KMS-11 (cell line): ENCODE results near the gene CDKL5.

ENCODE experiments used
- H2AFZ ChIP-seq: fragments of 200-600 bp; sonication (generic); 2 replicates; pipeline ENCODE4 v1.6.1; 2016; ENCODE audit warnings: antibody characterized with exemption, mixed run types, low read depth
- H3K27ac ChIP-seq: fragments of 200-600 bp; sonication (generic); 2 replicates; pipeline ENCODE4 v1.6.1; 2016; ENCODE audit warnings: mild to moderate bottlenecking, mixed run types
- H3K27me3 ChIP-seq: fragments of 200-600 bp; sonication (generic); 2 replicates; pipeline ENCODE4 v1.6.1; 2017; ENCODE audit warnings: mild to moderate bottlenecking, low read depth, mixed run types, moderate library complexity; ENCODE audit not compliant: insufficient read depth
- H3K36me3 ChIP-seq: fragments of 200-600 bp; sonication (generic); 2 replicates; pipeline ENCODE4 v1.6.1; 2017; ENCODE audit warnings: mild to moderate bottlenecking, mixed run types; ENCODE audit not compliant: insufficient read depth
- H3K4me1 ChIP-seq: fragments of 200-600 bp; sonication (generic); 2 replicates; pipeline ENCODE4 v1.6.1; 2016; ENCODE audit warnings: mild to moderate bottlenecking, low read depth, mixed run types; ENCODE audit not compliant: poor library complexity, severe bottlenecking
- H3K4me2 ChIP-seq: fragments of 200-600 bp; sonication (generic); 2 replicates; pipeline ENCODE4 v1.7.0; 2016; ENCODE audit warnings: mild to moderate bottlenecking, mixed run types
- H3K4me3 ChIP-seq: fragments of 200-600 bp; sonication (generic); IDR thresholded peaks from 2 replicates; pipeline ENCODE4 v1.6.1; 2017; ENCODE audit warnings: low read depth, low read length, mixed read lengths; ENCODE audit not compliant: insufficient read depth
- H3K79me2 ChIP-seq: fragments of 200-600 bp; sonication (generic); 2 replicates; pipeline ENCODE4 v1.6.1; 2016; ENCODE audit warnings: low read depth, mixed run types; ENCODE audit not compliant: insufficient read depth
- H3K9ac ChIP-seq: fragments of 200-600 bp; sonication (generic); 2 replicates; pipeline ENCODE4 v1.6.1; 2016; ENCODE audit warnings: mild to moderate bottlenecking, mixed run types
- H4K20me1 ChIP-seq: fragments of 200-600 bp; sonication (generic); 2 replicates; pipeline ENCODE4 v1.6.1; 2016; ENCODE audit warnings: mild to moderate bottlenecking, mixed run types; ENCODE audit not compliant: insufficient read depth
- TF ChIP-seq, protein P1 (sequence below): fragments of 200-600 bp; sonication (generic); conservative IDR thresholded peaks from 2 replicates; pipeline ENCODE4 v1.6.1; 2017; ENCODE audit warnings: low read depth, mild to moderate bottlenecking, antibody characterized with exemption, low read length, moderate library complexity, mixed read lengths

The CDKL5 gene

DNA sequence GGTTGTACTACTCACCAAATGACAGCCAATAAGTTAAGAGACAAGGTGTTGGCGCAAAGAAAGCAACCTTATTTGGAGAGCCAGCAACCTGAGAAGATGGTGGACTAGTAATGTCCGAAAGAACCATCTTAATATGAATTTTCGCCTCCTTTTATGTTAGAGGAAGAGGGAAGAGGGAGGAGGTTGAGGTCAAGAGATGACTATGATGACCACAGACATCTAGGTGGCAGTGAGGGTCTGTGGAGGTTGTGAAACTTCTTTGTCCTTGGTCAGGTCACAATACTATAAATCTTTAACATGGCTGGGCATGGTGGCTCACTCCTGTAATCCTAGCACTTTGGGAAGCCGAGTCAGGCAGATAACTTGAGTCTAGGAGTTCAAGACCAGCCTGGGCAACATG, 15.4 kb downstream of the CDKL5 start:
- H3K36me3 ChIP-seq = no peaks in the 10 kb centered on the region
- no peak overlapping the region for H2AFZ ChIP-seq
- H3K27me3 ChIP-seq = no peaks in the 10 kb centered on the region
- H3K79me2 ChIP-seq = no peaks in the 10 kb centered on the region
- TF ChIP-seq, protein P1, sequence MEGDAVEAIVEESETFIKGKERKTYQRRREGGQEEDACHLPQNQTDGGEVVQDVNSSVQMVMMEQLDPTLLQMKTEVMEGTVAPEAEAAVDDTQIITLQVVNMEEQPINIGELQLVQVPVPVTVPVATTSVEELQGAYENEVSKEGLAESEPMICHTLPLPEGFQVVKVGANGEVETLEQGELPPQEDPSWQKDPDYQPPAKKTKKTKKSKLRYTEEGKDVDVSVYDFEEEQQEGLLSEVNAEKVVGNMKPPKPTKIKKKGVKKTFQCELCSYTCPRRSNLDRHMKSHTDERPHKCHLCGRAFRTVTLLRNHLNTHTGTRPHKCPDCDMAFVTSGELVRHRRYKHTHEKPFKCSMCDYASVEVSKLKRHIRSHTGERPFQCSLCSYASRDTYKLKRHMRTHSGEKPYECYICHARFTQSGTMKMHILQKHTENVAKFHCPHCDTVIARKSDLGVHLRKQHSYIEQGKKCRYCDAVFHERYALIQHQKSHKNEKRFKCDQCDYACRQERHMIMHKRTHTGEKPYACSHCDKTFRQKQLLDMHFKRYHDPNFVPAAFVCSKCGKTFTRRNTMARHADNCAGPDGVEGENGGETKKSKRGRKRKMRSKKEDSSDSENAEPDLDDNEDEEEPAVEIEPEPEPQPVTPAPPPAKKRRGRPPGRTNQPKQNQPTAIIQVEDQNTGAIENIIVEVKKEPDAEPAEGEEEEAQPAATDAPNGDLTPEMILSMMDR = no peak
- no peak overlapping the region for H3K27ac ChIP-seq
- H4K20me1 ChIP-seq = no peaks in the 10 kb centered on the region
- H3K4me3 ChIP-seq = no peak overlapping the region
- no peak overlapping the region for H3K4me2 ChIP-seq
- no peaks in the 10 kb centered on the region for H3K4me1 ChIP-seq
- H3K9ac ChIP-seq = no peak overlapping the region

DNA sequence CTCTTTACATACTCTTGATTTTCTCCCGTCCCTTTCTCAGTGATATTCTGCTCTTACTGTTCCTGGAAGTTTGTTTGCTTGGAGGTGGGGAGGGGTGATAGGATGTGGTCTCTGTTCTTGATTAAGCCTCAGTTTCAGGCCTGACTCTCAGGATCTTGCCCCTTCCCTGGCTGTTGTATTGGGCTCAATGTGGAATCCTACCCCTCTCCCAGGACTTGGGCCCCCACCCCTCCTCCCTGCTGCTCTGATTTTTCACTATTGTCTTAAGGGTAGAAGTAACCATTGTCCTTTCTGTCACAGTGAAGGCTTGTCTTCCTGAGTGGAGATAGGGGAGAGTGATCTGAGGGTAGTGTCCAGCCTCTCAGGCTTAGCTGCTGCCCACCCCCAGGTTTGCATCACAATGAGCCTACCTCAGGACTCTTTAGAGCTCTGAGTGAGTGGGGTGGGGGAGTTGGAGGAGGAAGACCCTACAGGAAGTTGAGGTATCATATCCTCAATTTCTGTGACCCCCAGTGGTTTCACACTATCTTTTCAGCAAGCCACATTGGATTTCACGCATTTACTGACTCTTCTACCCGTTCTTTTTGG, 16.5 kb downstream of the CDKL5 start:
- H4K20me1 ChIP-seq = no peaks in the 10 kb centered on the region
- no peak overlapping the region for H3K9ac ChIP-seq
- H3K27me3 ChIP-seq = no peaks in the 10 kb centered on the region
- TF ChIP-seq, protein P1 = no peak
- H3K4me1 ChIP-seq = no peaks in the 10 kb centered on the region
- H3K4me2 ChIP-seq = no peak overlapping the region
- H3K27ac ChIP-seq = no peak overlapping the region
- H3K79me2 ChIP-seq = no peaks in the 10 kb centered on the region
- H2AFZ ChIP-seq = no peak overlapping the region
- H3K36me3 ChIP-seq = no peaks in the 10 kb centered on the region
- no peak overlapping the region for H3K4me3 ChIP-seq

DNA sequence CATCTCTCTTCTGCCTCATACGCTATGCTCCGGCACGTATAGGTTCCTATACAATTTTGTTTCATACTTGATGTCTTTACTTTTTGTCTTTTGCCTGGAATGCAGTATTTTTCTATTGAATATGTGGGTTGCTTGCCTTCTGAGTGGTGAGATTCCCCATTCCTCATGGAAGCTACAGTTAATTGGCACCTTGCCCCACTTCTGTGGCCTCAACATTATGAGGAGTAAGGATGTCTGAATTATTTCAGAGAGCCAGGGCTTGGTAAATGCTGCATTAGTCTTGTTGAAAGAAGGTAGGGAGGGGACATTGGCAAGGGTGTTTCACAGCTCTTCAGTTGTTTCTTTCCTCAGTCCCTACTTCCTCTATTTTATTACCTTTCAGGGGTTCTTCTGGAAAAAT, 23.0 kb downstream of the CDKL5 start:
- Histone ChIP-seq H3K27ac (no peak overlapping the region), H3K4me3 (no peak overlapping the region), H3K36me3 (no peaks in the 10 kb centered on the region), H2AFZ (no peak overlapping the region), H3K4me2 (no peak overlapping the region), H3K27me3 (no peaks in the 10 kb centered on the region), H3K79me2 (no peaks in the 10 kb centered on the region), H4K20me1 (no peaks in the 10 kb centered on the region), H3K4me1 (no peaks in the 10 kb centered on the region), H3K9ac (no peak overlapping the region)
- TF ChIP-seq, protein P1 = no peak

DNA sequence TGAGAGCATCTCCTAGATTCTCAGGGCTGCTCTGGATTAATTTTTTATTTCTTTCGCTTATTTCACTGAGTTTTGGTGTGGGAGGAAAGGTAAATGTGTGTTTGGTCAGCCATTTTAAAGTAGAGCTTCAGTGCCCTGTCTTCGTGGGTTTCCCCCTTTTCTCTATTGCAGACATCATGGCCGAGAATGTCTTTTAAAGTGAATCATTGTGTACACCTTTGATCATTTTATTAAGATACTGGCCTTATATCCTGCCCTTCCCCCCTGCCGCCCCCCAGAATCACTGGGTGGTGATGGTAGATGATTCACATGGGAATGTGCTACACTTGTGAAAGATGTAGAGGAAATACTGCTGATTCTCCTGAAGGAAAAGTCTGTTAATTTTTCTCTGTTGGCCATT, 23.8 kb downstream of the CDKL5 start:
- Histone ChIP-seq H3K79me2 (no peaks in the 10 kb centered on the region), H3K9ac (no peak overlapping the region), H3K4me2 (no peak overlapping the region), H3K27ac (no peak overlapping the region), H3K4me3 (no peak overlapping the region), H2AFZ (no peak overlapping the region), H4K20me1 (no peaks in the 10 kb centered on the region), H3K36me3 (no peaks in the 10 kb centered on the region), H3K27me3 (no peaks in the 10 kb centered on the region), H3K4me1 (no peaks in the 10 kb centered on the region)
- TF ChIP-seq, protein P1 = no peak

DNA sequence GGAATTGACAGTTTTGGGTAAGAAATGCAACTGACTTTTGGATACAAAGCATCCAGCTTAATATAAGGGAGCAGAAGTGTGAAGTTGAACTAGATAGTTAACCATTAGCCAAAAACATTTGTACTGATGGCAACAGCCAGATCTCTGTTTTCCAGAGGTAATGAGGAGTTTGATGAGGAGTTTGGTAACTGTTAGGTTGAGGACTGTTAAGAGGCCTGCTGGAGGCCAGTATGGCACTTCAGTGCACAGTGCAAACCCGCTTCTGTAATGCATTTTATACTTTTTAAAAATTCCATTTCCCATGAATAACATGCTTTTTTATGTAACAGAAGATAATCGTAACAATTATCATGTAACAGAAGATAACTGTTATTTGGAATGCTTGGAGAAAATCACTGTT, 30.0 kb downstream of the CDKL5 start:
- Histone ChIP-seq H2AFZ (no peak overlapping the region), H3K79me2 (no peaks in the 10 kb centered on the region), H3K27ac (no peak overlapping the region), H3K27me3 (no peaks in the 10 kb centered on the region), H3K4me1 (no peaks in the 10 kb centered on the region), H4K20me1 (no peaks in the 10 kb centered on the region), H3K4me3 (no peak overlapping the region), H3K9ac (no peak overlapping the region), H3K36me3 (no peaks in the 10 kb centered on the region), H3K4me2 (no peak overlapping the region)
- TF ChIP-seq, protein P1 = no peak
